CD8-positive, alpha-beta memory T cell (primary cell): Measurements from ENCODE around the gene SLC13A5. TPM values are rescaled to one million over a fixed set of nuclear protein-coding genes. Genes with fewer than 3 reads are reported as not detected.
"Not testable (repeated sequence)": the region's sequence is repeated elsewhere in the genome, so short reads cannot be mapped to it uniquely, and the experiment has no call there.

Source experiments
- CTCF ChIA-PET: fragments of 350-600 bp; sonication (Branson Sonifier 250); formaldehyde crosslinking; loops from one replicate; lab custom pipeline; 2021; ENCODE audit warnings: antibody characterized with exemption; lab: Charles Lee
- POLR2A ChIA-PET: fragments of 350-600 bp; sonication (Branson Sonifier 250); formaldehyde crosslinking; loops from one replicate; lab custom pipeline; 2021; ENCODE audit warnings: antibody characterized with exemption; lab: Charles Lee
- DNase-seq, 5 donors: peaks; one replicate each; pipeline versions ENCODE4 v3.0.0 to v3.0.0-alpha.2; 2020 to 2022; ENCODE audit warnings: mixed read lengths in 1 of 5
- H3K27ac ChIP-seq: one replicate; pipeline ENCODE4 v1.7.0; 2013; ENCODE audit warnings: low read depth, mild to moderate bottlenecking, low read length, moderate library complexity
- H3K27me3 ChIP-seq: 2 replicates; pipeline ENCODE4 v1.7.0; 2013; ENCODE audit warnings: low read length, mild to moderate bottlenecking; ENCODE audit not compliant: insufficient read depth, poor library complexity, severe bottlenecking
- H3K36me3 ChIP-seq: 2 replicates; pipeline ENCODE4 v1.7.0; 2013; ENCODE audit warnings: mild to moderate bottlenecking, low read length, moderate library complexity; ENCODE audit not compliant: insufficient read depth
- H3K4me1 ChIP-seq: 2 replicates; pipeline ENCODE4 v1.7.0; 2013; ENCODE audit warnings: mild to moderate bottlenecking, low read length, moderate library complexity; ENCODE audit not compliant: insufficient read depth
- H3K4me3 ChIP-seq: 2 replicates; pipeline ENCODE4 v1.7.0; 2013; ENCODE audit warnings: mild to moderate bottlenecking, low read length
- H3K9me3 ChIP-seq: 2 replicates; pipeline ENCODE4 v1.7.0; 2013; ENCODE audit warnings: mild to moderate bottlenecking, low read length
- H3K27ac Mint-ChIP-seq, 8 donors: one replicate each; pipeline ENCODE4 v1.8.0; 2020 to 2021; ENCODE audit warnings: mixed read lengths in 8 of 8, mild to moderate bottlenecking in 6 of 8, inconsistent platforms in 3 of 8, moderate library complexity in 3 of 8
- H3K27me3 Mint-ChIP-seq, 2 donors: one replicate each; pipeline ENCODE4 v1.8.0; 2020 to 2021; ENCODE audit warnings: mixed read lengths in 2 of 2, mild to moderate bottlenecking in 1 of 2, moderate library complexity in 1 of 2
- H3K36me3 Mint-ChIP-seq, 3 donors: one replicate each; pipeline ENCODE4 v1.8.0; 2020 to 2021; ENCODE audit warnings: mixed read lengths in 3 of 3, inconsistent platforms in 1 of 3, mild to moderate bottlenecking in 1 of 3
- H3K4me1 Mint-ChIP-seq, 3 donors: one replicate each; pipeline ENCODE4 v1.8.0; 2020 to 2021; ENCODE audit warnings: mixed read lengths in 3 of 3, inconsistent platforms in 1 of 3, mild to moderate bottlenecking in 1 of 3
- H3K4me3 Mint-ChIP-seq, 7 donors: one replicate each; pipeline ENCODE4 v1.8.0; 2020 to 2021; ENCODE audit warnings: mixed read lengths in 7 of 7, mild to moderate bottlenecking in 6 of 7, moderate library complexity in 4 of 7, inconsistent platforms in 2 of 7
- H3K9me3 Mint-ChIP-seq, 5 donors: one replicate each; pipeline ENCODE4 v1.8.0; 2020 to 2022; ENCODE audit warnings: mixed read lengths in 5 of 5, mild to moderate bottlenecking in 3 of 5, moderate library complexity in 2 of 5, inconsistent platforms in 1 of 5
- polyA plus RNA-seq: library from polyadenylated mRNA; unstranded; fragments of 300-500 nt; fragmentation: Illumina TruSeq; gene quantifications from one replicate; pipeline ENCODE4 v1.2.3, GENCODE V29; 2021
- total RNA-seq, 2 experiments: library from RNA; stranded (reverse); gene quantifications; one replicate each; pipeline ENCODE4 v1.2.3, GENCODE V29; 2021

SLC13A5 gene
- total and polyA plus RNA-seq, 3 experiments from 2014 or later: not detected

DNA sequence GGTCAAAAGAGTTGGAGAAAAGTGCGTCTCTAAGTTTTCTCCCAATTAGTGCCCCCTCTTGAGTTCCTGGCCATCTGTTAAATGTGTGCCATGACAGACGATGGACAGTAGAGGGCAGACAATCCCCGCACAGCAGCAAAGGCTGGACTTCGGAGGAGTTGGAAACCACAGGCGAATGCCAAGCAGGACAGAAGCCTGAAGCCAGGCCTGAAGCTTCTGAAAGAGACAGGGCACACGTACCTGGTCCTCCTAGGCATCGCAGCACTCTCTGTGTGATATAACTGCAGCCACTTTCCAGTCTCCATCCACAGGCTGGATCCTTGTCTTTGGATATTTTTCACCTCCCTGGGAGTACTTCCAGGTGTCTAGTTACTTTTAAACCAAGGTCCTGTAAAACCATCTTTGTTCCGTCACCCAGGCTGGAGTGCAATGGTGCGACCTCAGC is 47.1 kb downstream of the SLC13A5 start:
- no peaks in the 10 kb centered on the region for H3K27me3 Mint-ChIP-seq
- H3K9me3 ChIP-seq: no peaks in the 10 kb centered on the region
- ChIA-PET POLR2A (no interaction called here), CTCF (interaction anchor here (0.8 to 1.7 kb wide), 5 partner anchors 11 to 178 kb away, joined by 3 to 4 read pairs (median 3); no protein-coding TSS in a partner anchor)
- peaks cover 7 to 11% (median 8%) of the 10 kb centered on the region in 3 donors for H3K4me1 Mint-ChIP-seq
- no peak overlapping the region for H3K4me3 Mint-ChIP-seq
- DNase-seq: peak in 1 of 5 donors; percentile 31
- no peaks in the 10 kb centered on the region for H3K9me3 Mint-ChIP-seq
- no peak overlapping the region for H3K27ac Mint-ChIP-seq
- H3K27me3 ChIP-seq: no peaks in the 10 kb centered on the region
- no peak overlapping the region for H3K27ac ChIP-seq
- no peak overlapping the region for H3K4me3 ChIP-seq
- no peaks in the 10 kb centered on the region for H3K36me3 ChIP-seq
- H3K36me3 Mint-ChIP-seq: peaks cover 0 to 10% (median 2%) of the 10 kb centered on the region in 3 donors
- no peaks in the 10 kb centered on the region for H3K4me1 ChIP-seq

DNA sequence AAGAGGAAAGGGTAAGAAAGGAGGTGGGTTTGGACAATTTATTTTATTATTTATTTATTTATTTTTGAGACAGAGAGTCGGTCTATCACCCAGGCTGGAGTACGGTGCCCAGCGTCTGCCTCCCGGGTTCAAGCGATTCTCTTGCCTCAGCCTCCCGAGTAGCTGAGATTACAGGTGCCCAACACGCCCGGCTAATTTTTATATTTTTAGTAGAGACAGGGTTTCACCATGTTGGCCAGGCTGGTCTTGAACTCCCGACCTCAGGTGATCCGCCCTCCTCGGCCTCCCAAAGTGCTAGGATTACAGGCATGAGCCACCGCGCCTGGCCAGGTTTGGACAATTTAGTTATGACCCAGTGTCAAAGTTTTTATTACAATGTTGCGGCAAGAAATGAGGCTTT is 50.0 kb downstream of the SLC13A5 start:
- H3K27ac ChIP-seq, H3K4me1 ChIP-seq, H3K4me3 ChIP-seq, H3K36me3 ChIP-seq, H3K9me3 Mint-ChIP-seq, CTCF ChIA-PET, DNase-seq, H3K27me3 Mint-ChIP-seq, H3K27me3 ChIP-seq, H3K9me3 ChIP-seq, H3K27ac Mint-ChIP-seq, H3K4me3 Mint-ChIP-seq, POLR2A ChIA-PET: not testable (repeated sequence)
- Mint-ChIP-seq H3K36me3 (peaks cover 0 to 10% (median 3%) of the 10 kb centered on the region in 3 donors), H3K4me1 (peaks cover 9 to 23% (median 17%) of the 10 kb centered on the region in 3 donors)

GRCh38 chr17:6661464-6661848 is 51.7 kb downstream of the SLC13A5 start:
- Histone ChIP-seq H3K27me3 (no peaks in the 10 kb centered on the region), H3K4me3 (no peak overlapping the region), H3K4me1 (peaks cover 6% of the 10 kb centered on the region), H3K27ac (no peak overlapping the region), H3K36me3 (no peaks in the 10 kb centered on the region), H3K9me3 (no peaks in the 10 kb centered on the region)
- Mint-ChIP-seq H3K4me1 (peaks cover 16 to 35% (median 19%) of the 10 kb centered on the region in 3 donors), H3K27ac (peak overlapping the region in 1 of 8 donors; percentile 48), H3K27me3 (no peaks in the 10 kb centered on the region), H3K9me3 (no peaks in the 10 kb centered on the region), H3K4me3 (peak overlapping the region in 1 of 7 donors; percentile 61), H3K36me3 (peaks cover 0 to 17% (median 3%) of the 10 kb centered on the region in 3 donors)
- ChIA-PET POLR2A (no interaction called here), CTCF (no interaction called here)
- DNase-seq: no peak

DNA sequence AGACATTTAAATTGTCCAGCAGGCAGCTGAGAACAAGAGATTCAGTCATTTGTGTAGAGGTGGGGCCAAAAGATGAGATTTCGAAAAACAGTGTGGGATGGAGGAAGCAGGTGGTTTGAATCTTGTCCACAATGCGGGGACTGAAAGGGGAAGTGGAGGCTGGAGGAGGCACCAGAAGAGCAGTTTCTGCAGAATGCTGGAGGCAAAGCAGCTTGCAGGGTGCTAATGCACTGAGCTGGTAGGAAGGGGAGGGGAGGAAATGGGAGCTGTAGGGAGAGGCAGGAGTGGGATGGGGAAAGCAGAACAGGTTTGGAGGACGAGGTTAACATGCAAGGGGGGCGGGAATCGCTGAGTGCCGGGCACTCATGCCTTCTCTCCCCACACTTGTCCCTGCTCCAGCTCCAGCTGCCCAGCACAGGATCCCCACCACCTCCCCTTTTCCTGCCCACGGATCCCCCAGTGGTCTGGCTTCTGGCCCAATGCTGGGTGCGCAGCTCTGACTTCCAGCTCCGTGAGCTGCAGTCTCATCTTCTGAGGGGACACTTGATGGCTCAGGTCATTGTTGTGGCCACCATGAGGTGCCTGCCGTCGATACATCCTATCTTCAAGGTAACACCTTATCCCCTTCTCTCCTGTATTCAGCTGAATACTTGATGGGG is 52.2 kb downstream of the SLC13A5 start:
- POLR2A ChIA-PET: no interaction called here
- peak overlapping the region in 5 of 8 donors; percentile 5 to 48 (median 27) for H3K27ac Mint-ChIP-seq
- no peak overlapping the region for H3K4me3 ChIP-seq

GRCh38 chr17:6660101-6660500 is 53.1 kb downstream of the SLC13A5 start:
- peak overlapping the region in 1 of 8 donors; percentile 80 for H3K27ac Mint-ChIP-seq
- no peaks in the 10 kb centered on the region for H3K27me3 ChIP-seq
- ChIA-PET CTCF (no interaction called here), POLR2A (no interaction called here)
- H3K4me1 ChIP-seq: peaks cover 10% of the 10 kb centered on the region
- H3K36me3 Mint-ChIP-seq: peaks cover 0 to 17% (median 3%) of the 10 kb centered on the region in 3 donors
- no peak overlapping the region for H3K4me3 ChIP-seq
- H3K27me3 Mint-ChIP-seq: peaks cover 0 to 5% of the 10 kb centered on the region in 2 donors
- H3K9me3 ChIP-seq: no peaks in the 10 kb centered on the region
- no peak for DNase-seq
- no peaks in the 10 kb centered on the region for H3K36me3 ChIP-seq
- H3K4me1 Mint-ChIP-seq: peaks cover 21 to 42% (median 24%) of the 10 kb centered on the region in 3 donors
- peak overlapping the region in 3 of 7 donors; percentile 41 to 63 (median 46) for H3K4me3 Mint-ChIP-seq
- no peak overlapping the region for H3K27ac ChIP-seq
- H3K9me3 Mint-ChIP-seq: no peaks in the 10 kb centered on the region

More for the DNA sequence above, 52.2 kb downstream of the SLC13A5 start:
- no peaks in the 10 kb centered on the region for H3K36me3 ChIP-seq
- peaks cover 15 to 36% (median 19%) of the 10 kb centered on the region in 3 donors for H3K4me1 Mint-ChIP-seq
- H3K4me3 Mint-ChIP-seq: peak overlapping the region in 2 of 7 donors; percentile 1 to 61
- no peak for DNase-seq
- H3K9me3 Mint-ChIP-seq: no peaks in the 10 kb centered on the region
- H3K27me3 ChIP-seq: no peaks in the 10 kb centered on the region
- H3K27me3 Mint-ChIP-seq: no peaks in the 10 kb centered on the region
- CTCF ChIA-PET: no interaction called here
- H3K4me1 ChIP-seq: peaks cover 6% of the 10 kb centered on the region
- no peak overlapping the region for H3K27ac ChIP-seq
- H3K9me3 ChIP-seq: no peaks in the 10 kb centered on the region
- H3K36me3 Mint-ChIP-seq: peaks cover 0 to 17% (median 3%) of the 10 kb centered on the region in 3 donors

DNA sequence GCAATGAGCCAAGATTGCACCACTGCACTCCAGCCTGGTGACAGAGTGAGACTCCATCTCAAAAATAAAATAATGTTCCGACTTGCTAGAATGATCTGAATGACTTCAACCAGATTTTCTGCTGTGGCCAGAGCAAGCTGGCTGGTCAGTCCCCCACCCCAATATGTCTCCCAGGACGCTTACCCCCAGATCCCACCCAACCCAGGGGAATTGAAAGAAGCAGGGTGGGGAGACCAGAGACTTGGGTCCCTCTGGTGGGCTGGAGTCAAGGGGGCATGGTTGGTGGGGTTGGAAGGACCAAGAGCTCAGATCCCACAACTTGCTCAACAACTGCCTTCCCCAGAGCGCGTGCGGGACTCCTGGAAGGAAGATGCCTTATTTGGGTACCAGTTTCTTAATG is 54.8 kb downstream of the SLC13A5 start:
- Mint-ChIP-seq H3K4me3 (peak overlapping the region in 5 of 7 donors; percentile 28 to 93 (median 89)), H3K4me1 (peaks cover 27 to 54% (median 33%) of the 10 kb centered on the region in 3 donors), H3K27ac (peak overlapping the region in 2 of 8 donors; percentile 78 to 90), H3K36me3 (peaks cover 0 to 17% (median 4%) of the 10 kb centered on the region in 3 donors)
- CTCF ChIA-PET, H3K4me3 ChIP-seq, H3K36me3 ChIP-seq, POLR2A ChIA-PET, H3K9me3 ChIP-seq, H3K27ac ChIP-seq, H3K27me3 Mint-ChIP-seq, H3K9me3 Mint-ChIP-seq, DNase-seq, H3K27me3 ChIP-seq: not testable (repeated sequence)
- H3K4me1 ChIP-seq: peaks cover 11% of the 10 kb centered on the region

DNA sequence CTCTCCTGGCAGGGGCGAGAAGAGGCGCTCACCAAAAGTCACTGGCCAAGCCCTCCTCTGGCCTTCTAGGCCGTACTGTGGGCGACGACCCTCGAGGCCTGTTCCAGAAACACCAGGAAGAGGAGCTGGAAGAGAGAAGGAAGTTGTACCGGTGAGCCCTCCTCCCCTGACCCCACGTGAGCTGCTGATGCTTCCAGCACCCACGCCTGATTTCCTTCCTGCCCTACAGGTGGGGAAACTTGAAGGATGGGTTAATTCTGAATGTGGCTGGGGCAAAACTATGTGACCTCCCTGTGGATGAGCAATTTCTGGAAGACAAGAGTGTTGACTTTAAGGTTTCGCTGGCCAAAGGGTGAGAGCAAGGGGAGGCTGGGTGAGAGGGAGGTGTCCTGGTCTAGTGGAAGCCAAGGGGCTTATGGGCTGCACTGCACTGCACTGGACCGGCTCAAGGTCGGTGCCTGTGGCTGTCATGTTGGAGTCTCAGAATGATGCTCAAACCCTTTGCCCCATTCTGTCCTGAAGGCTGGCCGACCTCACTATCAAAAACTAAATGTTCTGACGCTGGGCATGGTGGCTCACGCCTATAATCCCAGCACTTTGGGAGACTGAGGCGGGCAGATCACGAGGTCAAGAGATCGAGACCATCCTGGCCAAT is 55.4 kb downstream of the SLC13A5 start:
- Histone ChIP-seq H3K27ac (peak overlapping the region; percentile 24), H3K9me3 (no peaks in the 10 kb centered on the region), H3K27me3 (no peaks in the 10 kb centered on the region), H3K36me3 (no peaks in the 10 kb centered on the region), H3K4me3 (peak overlapping the region; percentile 69), H3K4me1 (peaks cover 13% of the 10 kb centered on the region)
- DNase-seq: no peak
- POLR2A ChIA-PET: no interaction called here
- peaks cover 0 to 17% (median 4%) of the 10 kb centered on the region in 3 donors for H3K36me3 Mint-ChIP-seq
- H3K4me1 Mint-ChIP-seq: peaks cover 30 to 61% (median 40%) of the 10 kb centered on the region in 3 donors
- H3K4me3 Mint-ChIP-seq: peak overlapping the region; percentile 82 to 93 (median 90)
- peak overlapping the region in 7 of 8 donors; percentile 22 to 93 (median 86) for H3K27ac Mint-ChIP-seq
- peaks cover 3 to 5% of the 10 kb centered on the region in 2 donors for H3K27me3 Mint-ChIP-seq
- no peaks in the 10 kb centered on the region for H3K9me3 Mint-ChIP-seq
- CTCF ChIA-PET: no interaction called here
